A549 treated with CpdA at 1 μM for 4 hours (cell line): Measurements from ENCODE around the gene ACAA2. TPM values are rescaled to one million over a fixed set of nuclear protein-coding genes. Genes with fewer than 3 reads are reported as not detected.

Experiments used
- total RNA-seq: library from RNA; stranded (reverse); fragments of 200-300 nt; extraction: Qiagen RNA extraction; gene quantifications from 5 replicates; pipeline ENCODE4 v1.2.3, GENCODE V29; 2022; ENCODE audit warnings: low read depth

ACAA2 gene
- 55.5 to 64.4 TPM (median 60.8 TPM) in 5 replicates for total RNA-seq

GRCh38 chr18:49813319-49814146, at the start of gene ACAA2:
Gene ACAA2 (minus strand): TSS chr18:49813533. CDS start chr18:49813484, 49 bp downstream.

